HepG2 (cell line): ENCODE results near the gene SLIT3. TPM values are rescaled to one million over a fixed set of nuclear protein-coding genes. Genes with fewer than 3 reads are reported as not detected.

Source experiments
- ATAC-seq: fragments of 200-7000 bp; cut with Tn5 transposase; 3 replicates; pipeline ENCODE4 v1.9.1; 2020; ENCODE audit warnings: mild to moderate bottlenecking, moderate library complexity
- BruUV-seq: library from RNA; stranded (reverse); fragments of 400-500 nt; replicated peaks from 2 replicates; lab custom pipeline; 2021; lab: Mats Ljungman, UMichigan
- CTCF ChIA-PET: fragments of 300-600 bp; formaldehyde crosslinking; extraction: SDS; loops from one replicate; lab custom pipeline; 2021; ENCODE audit warnings: low total read pairs, inconsistent platforms, low intra/inter-chr PET ratio; lab: Yijun Ruan, JAX
- POLR2A ChIA-PET: fragments of 350-600 bp; sonication (Branson Sonifier 250); formaldehyde crosslinking; loops from one replicate; lab custom pipeline; 2020; ENCODE audit warnings: antibody characterized with exemption, inconsistent platforms; lab: Yijun Ruan, JAX
- DNase-seq: peaks from one replicate; pipeline ENCODE4 v3.0.0-alpha.2; 2015; ENCODE audit warnings: low spot score
- FAIRE-seq: peaks from 3 replicates; lab custom pipeline; 2011; peaks lifted over from hg19 to GRCh38; lab: Jason Lieb, UNC
- H2AFZ ChIP-seq: one replicate; pipeline ENCODE4 v1.6.1; 2011; ENCODE audit warnings: low read length, inconsistent platforms
- H3K27ac ChIP-seq: fragments of 300-600 bp; 3 replicates; pipeline ENCODE4 v1.8.0; 2011; ENCODE audit warnings: mixed run types, mild to moderate bottlenecking, mixed read lengths, low read length, inconsistent platforms; ENCODE audit not compliant: insufficient read depth; ENCODE audit errors: extremely low read length
- H3K27me3 ChIP-seq, 2 experiments: fragments of 200-600 bp in 1 of 2; 2 replicates in 1 of 2; 3 replicates in 1 of 2; pipeline versions ENCODE4 v1.6.0 to v1.8.0; 2011; ENCODE audit warnings: low read length in 2 of 2, mild to moderate bottlenecking in 2 of 2, moderate library complexity in 2 of 2, inconsistent platforms in 1 of 2; ENCODE audit not compliant: insufficient read depth in 2 of 2, control insufficient read depth in 1 of 2
- H3K36me3 ChIP-seq, 2 experiments: fragments of 200-600 bp in 1 of 2; replicated peaks in 1 of 2; 2 replicates in 1 of 2; 3 replicates in 1 of 2; pipeline versions ENCODE4 v1.5.1 to v1.8.0; 2011; ENCODE audit warnings: low read length in 2 of 2, inconsistent platforms in 1 of 2; ENCODE audit not compliant: insufficient read depth in 2 of 2, control insufficient read depth in 1 of 2
- H3K4me1 ChIP-seq: 2 replicates; pipeline ENCODE4 v1.5.1; 2012; ENCODE audit warnings: low read length, inconsistent platforms; ENCODE audit not compliant: insufficient read depth
- H3K4me2 ChIP-seq: 2 replicates; pipeline ENCODE4 v1.6.0; 2011; ENCODE audit warnings: low read depth, low read length, inconsistent platforms
- H3K4me3 ChIP-seq, 3 experiments: fragments of 200-600 bp in 1 of 3; sonication (generic), shearing (Covaris generic) in 1 of 3; replicated peaks in 1 of 3; 2 replicates each; pipeline ENCODE4 v1.5.1; 2011 to 2016; ENCODE audit warnings: low read length in 3 of 3, inconsistent platforms in 2 of 3, low read depth in 2 of 3, mild to moderate bottlenecking in 2 of 3, control low read depth in 1 of 3, mixed read lengths in 1 of 3; ENCODE audit not compliant: insufficient read depth in 1 of 3
- H3K79me2 ChIP-seq: one replicate; pipeline ENCODE4 v1.6.1; 2011; ENCODE audit warnings: low read length, inconsistent platforms; ENCODE audit not compliant: insufficient read depth
- H3K9ac ChIP-seq: 2 replicates; pipeline ENCODE4 v1.6.0; 2011; ENCODE audit warnings: mild to moderate bottlenecking, low read depth, low read length, inconsistent platforms; ENCODE audit not compliant: insufficient read depth
- H3K9me3 ChIP-seq: 2 replicates; pipeline ENCODE4 v1.5.1; 2012; ENCODE audit warnings: mild to moderate bottlenecking, low read length
- H4K20me1 ChIP-seq: 2 replicates; pipeline ENCODE4 v1.6.0; 2011; ENCODE audit warnings: inconsistent platforms, mild to moderate bottlenecking, low read length, moderate library complexity; ENCODE audit not compliant: insufficient read depth
- AHDC1 ChIP-seq: sonication (generic); formaldehyde crosslinking; IDR thresholded peaks from 2 replicates; pipeline ENCODE4 v1.5.1; 2020; ENCODE audit warnings: mild to moderate bottlenecking, missing genetic modification reagents, borderline replicate concordance
- MIXL1 ChIP-seq: IDR thresholded peaks from 2 replicates; pipeline ENCODE4 v1.6.1; 2016
- NFAT5 ChIP-seq: sonication (generic); formaldehyde crosslinking; IDR thresholded peaks from 2 replicates; pipeline ENCODE4 v1.4.0; 2020; ENCODE audit warnings: missing genetic modification reagents
- WIZ ChIP-seq: sonication (generic); formaldehyde crosslinking; IDR thresholded peaks from 2 replicates; pipeline ENCODE4 v1.5.1; 2020; ENCODE audit warnings: mild to moderate bottlenecking, missing genetic modification reagents
- YY1 ChIP-seq: IDR thresholded peaks from 2 replicates; pipeline ENCODE4 v1.6.1; 2011; ENCODE audit warnings: low read length, low read depth, moderate library complexity, mild to moderate bottlenecking; ENCODE audit not compliant: insufficient read depth, insufficient replicate concordance
- ZBTB25 ChIP-seq: IDR thresholded peaks from 2 replicates; pipeline ENCODE4 v1.6.1; 2018; ENCODE audit warnings: missing genetic modification reagents
- ZNF44 ChIP-seq: sonication (generic); formaldehyde crosslinking; IDR thresholded peaks from 2 replicates; pipeline ENCODE4 v1.5.1; 2020; ENCODE audit warnings: mild to moderate bottlenecking, missing genetic modification reagents
- WGBS: methylation state at CpG from one replicate; pipeline ENCODE4 v1.1.6; 2017; ENCODE audit warnings: low lambda C conversion rate; 5-methylcytosine and 5-hydroxymethylcytosine counted together
- in situ Hi-C: cut with HindIII; loops from 2 replicates; pipeline ENCODE4 v1.10.0; 2017; ENCODE audit warnings: low pct_unique_long_range_greater_than_20kb; ENCODE audit not compliant: extremely low pct_ligation_motif_present
- intact Hi-C: fragments of 100-400 bp; cut with micrococcal nuclease; formaldehyde crosslinking; loops from one replicate; pipeline ENCODE4 v1.10.0; 2022; ENCODE audit not compliant: unreplicated experiment
- polyA plus RNA-seq, 8 experiments: library from polyadenylated mRNA; depleted of rRNA in 3 of 8; stranded (reverse) in 7 of 8; unstranded in 1 of 8; fragments of >200 nt; fragmentation: Illumina TruSeq in 4 of 8; extraction: Trizol in 4 of 8; gene quantifications; 2 replicates each; pipeline versions ENCODE4 v1.2.1 to v1.2.3, GENCODE V29; 2011 to 2016; ENCODE audit warnings: low read depth in 4 of 8, missing spikeins in 1 of 8, mixed read lengths in 1 of 8; ENCODE audit not compliant: insufficient read depth in 1 of 8
- total RNA-seq, 5 experiments: library from RNA; depleted of rRNA; stranded (reverse); fragments of >200 nt; fragmentation: Illumina TruSeq; extraction: Trizol; gene quantifications; 2 replicates each; pipeline ENCODE4 v1.2.3, GENCODE V29; 2016; ENCODE audit warnings: low read depth in 1 of 5
- TF ChIP-seq, protein P1 (sequence below): IDR thresholded peaks from 2 replicates; pipeline ENCODE4 v1.6.1; 2016; ENCODE audit warnings: missing compliant biosample characterization, missing genetic modification reagents, borderline replicate concordance

Gene SLIT3
- total and polyA plus RNA-seq, 2 of the 13 experiments (the other 11 are each of a cell fraction or from before 2014, with no cell fraction given), result not detected

GRCh38 chr5:168969326-168969886, 331.5 kb downstream of the SLIT3 start:
- CTCF ChIA-PET, result no interaction called here
- Histone ChIP-seq H3K27me3 (peaks cover 0 to 11% of the 10 kb centered on the region in 2 experiments; a peak in 2 of 5 replicates), H3K27ac (no peak overlapping the region), H3K79me2 (no peaks in the 10 kb centered on the region), H3K4me3 (no peak overlapping the region), H3K4me2 (no peak overlapping the region), H4K20me1 (no peaks in the 10 kb centered on the region), H3K4me1 (no peaks in the 10 kb centered on the region), H3K9ac (no peak overlapping the region), H3K36me3 (no peaks in the 10 kb centered on the region), H3K9me3 (no peaks in the 10 kb centered on the region), H2AFZ (no peak overlapping the region)
- TF ChIP-seq WIZ (no peak), ZNF44 (CRISPR knock-in tag) (no peak), ZBTB25 (CRISPR knock-in tag) (no peak), YY1 (no peak), NFAT5 (CRISPR knock-in tag) (no peak), MIXL1 (CRISPR knock-in tag) (no peak), AHDC1 (no peak)
- TF ChIP-seq, protein P1, sequence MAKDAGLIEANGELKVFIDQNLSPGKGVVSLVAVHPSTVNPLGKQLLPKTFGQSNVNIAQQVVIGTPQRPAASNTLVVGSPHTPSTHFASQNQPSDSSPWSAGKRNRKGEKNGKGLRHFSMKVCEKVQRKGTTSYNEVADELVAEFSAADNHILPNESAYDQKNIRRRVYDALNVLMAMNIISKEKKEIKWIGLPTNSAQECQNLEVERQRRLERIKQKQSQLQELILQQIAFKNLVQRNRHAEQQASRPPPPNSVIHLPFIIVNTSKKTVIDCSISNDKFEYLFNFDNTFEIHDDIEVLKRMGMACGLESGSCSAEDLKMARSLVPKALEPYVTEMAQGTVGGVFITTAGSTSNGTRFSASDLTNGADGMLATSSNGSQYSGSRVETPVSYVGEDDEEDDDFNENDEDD, result no peak
- POLR2A ChIA-PET, result no interaction called here
- no TSS peak for BruUV-seq
- no peak for DNase-seq
- intact Hi-C loops, result no loop called here
- no peak for FAIRE-seq
- in situ Hi-C loops, result no loop called here
- WGBS, result 9% methylated on average over 7 of the region's 8 CpGs
- ATAC-seq, result no peak
